ENCODE results near the gene ATP5PO.

GRCh38 chr21:33916200-33916567, 580 bp upstream of the ATP5PO start:
- TF ChIP-seq CTCF (IDR thresholded peaks at IDR 0.05) (no peak), POLR2A (IDR thresholded peaks at IDR 0.05) (no peak)
